Astrocyte of the cerebellum (primary cell): ENCODE measurements around the gene SRGAP3.

Source experiments
- DNase-seq: peaks from one replicate; pipeline ENCODE4 v3.0.0-alpha.2; 2011; ENCODE audit warnings: low read depth
- H3K4me3 ChIP-seq: 2 replicates; pipeline ENCODE4 v1.5.1; 2011; ENCODE audit warnings: mild to moderate bottlenecking, low read depth, low read length, moderate library complexity
- in situ Hi-C: cut with HindIII; loops from 2 replicates; pipeline ENCODE4 v1.10.0; 2017; ENCODE audit warnings: low sequenced_read_pairs
- TF ChIP-seq, protein P1 (sequence below): IDR thresholded peaks from 2 replicates; pipeline ENCODE4 v1.5.1; 2012; ENCODE audit warnings: low read length, low read depth, moderate library complexity, mild to moderate bottlenecking; ENCODE audit errors: missing control alignments

The SRGAP3 gene

DNA sequence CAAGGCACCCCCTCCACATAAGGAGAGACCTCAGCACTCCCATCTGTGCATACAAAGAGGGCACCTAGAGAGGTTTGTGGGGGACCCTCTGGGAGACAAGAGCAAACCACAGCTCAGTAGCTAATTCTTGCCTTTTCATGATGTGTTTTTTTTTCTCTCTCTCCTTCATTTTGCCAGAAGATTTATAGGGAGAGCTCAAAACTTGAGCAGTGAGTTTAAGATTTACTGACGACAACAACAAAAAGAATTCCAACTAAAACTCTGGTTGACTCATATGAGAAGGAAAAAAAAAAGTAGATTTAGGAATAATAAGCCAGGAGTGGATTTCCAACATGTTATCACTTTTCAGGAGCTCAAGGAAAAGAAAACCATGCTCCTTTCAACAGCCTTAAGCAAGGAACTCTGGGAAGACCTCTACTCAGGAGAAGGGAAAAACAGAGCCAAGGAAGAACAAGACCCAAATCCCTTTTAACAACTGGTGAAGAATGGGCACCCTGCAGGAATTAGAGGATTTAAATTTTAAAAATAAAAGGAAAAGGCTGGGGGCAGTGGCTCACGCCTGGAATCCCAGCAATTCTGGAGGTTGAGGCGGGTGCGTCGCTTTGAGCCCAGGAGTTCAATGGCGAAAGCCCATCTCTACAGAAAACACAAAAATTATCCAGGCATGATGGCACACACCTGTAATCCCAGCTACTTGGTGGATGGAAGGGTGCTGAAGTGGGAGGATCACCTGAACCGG is 228.0 kb downstream of the SRGAP3 start:
- in situ Hi-C loops, result no loop called here
- no peak for DNase-seq
- TF ChIP-seq, protein P1, sequence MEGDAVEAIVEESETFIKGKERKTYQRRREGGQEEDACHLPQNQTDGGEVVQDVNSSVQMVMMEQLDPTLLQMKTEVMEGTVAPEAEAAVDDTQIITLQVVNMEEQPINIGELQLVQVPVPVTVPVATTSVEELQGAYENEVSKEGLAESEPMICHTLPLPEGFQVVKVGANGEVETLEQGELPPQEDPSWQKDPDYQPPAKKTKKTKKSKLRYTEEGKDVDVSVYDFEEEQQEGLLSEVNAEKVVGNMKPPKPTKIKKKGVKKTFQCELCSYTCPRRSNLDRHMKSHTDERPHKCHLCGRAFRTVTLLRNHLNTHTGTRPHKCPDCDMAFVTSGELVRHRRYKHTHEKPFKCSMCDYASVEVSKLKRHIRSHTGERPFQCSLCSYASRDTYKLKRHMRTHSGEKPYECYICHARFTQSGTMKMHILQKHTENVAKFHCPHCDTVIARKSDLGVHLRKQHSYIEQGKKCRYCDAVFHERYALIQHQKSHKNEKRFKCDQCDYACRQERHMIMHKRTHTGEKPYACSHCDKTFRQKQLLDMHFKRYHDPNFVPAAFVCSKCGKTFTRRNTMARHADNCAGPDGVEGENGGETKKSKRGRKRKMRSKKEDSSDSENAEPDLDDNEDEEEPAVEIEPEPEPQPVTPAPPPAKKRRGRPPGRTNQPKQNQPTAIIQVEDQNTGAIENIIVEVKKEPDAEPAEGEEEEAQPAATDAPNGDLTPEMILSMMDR, result no peak
- H3K4me3 ChIP-seq, result no peak overlapping the region

DNA sequence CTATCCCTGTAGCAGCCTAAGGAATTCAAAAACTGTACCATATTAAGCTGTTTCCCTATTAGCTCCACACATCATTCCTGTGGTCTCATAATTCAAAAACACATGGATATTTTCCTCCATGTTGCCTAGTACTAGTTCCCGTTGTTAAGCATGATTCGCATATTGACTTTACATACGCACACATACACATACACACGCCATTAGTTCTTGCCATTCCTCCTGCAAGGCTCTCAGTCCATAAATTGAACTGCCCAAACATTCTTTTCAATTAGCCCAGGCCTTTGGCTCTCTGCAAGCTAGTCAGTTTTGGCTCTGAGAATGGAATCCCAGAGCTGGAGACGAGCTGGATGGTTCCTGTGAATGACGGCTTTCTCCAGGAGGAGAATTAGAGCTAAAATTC is 229.0 kb downstream of the SRGAP3 start:
- no peak overlapping the region for H3K4me3 ChIP-seq
- DNase-seq, result no peak
- in situ Hi-C loops, result no loop called here
- TF ChIP-seq, protein P1, result no peak

DNA sequence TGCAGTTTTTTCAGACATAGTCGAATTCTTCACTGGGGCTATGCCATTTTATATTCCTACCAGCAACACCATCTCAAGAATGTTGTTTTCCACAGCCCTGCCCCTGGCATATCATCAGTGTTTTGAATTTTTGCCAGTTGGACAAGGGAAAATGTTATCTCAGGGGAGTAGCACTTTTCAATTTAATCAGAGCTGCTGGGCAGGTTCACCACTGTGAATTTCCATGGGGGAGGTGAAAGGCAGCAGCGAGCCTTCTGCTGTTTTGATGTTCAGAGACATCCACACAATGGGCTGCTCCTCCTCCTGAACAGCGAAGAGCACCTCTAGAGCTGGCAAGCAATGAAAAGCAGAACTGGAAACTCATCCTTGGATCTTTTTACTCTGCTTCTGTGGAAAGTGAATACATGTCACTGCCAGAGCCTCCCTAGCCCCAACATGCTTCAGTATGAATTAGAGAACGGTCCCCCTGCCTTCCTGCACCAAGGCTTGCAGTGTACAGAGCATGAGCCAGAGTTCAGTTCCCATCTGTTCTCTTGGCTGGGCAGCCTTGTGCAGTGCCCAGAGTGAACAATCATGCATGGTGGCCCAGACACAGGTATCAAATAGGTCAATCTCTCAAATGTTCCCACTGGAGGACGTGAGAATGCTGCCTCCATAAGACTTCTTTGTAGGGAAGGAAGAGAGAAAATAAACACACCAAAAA is 230.0 kb downstream of the SRGAP3 start:
- H3K4me3 ChIP-seq, result no peak overlapping the region
- TF ChIP-seq, protein P1, result no peak
- no peak for DNase-seq
- in situ Hi-C loops, result no loop called here

DNA sequence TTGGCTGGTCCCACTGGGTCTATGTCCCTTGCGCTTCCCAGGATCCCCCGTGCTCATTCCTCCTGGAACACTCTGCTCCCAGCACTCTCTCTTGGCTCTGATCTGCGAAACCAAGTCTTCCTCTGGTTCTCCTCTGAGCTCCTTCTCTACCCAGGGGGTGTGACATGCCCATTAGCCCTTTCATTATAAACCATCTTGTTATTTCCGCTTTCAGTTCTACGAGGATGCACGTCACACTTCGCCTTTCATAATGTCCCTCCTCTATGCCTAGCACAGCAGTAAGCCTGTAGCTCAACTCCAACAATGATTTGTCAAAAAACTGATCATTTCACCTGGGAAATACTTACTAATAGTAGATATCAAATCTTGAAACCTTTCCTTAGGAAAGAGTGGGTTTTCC is 234.2 kb downstream of the SRGAP3 start:
- TF ChIP-seq, protein P1, result no peak
- DNase-seq, result no peak
- H3K4me3 ChIP-seq, result no peak overlapping the region
- in situ Hi-C loops, result no loop called here

DNA sequence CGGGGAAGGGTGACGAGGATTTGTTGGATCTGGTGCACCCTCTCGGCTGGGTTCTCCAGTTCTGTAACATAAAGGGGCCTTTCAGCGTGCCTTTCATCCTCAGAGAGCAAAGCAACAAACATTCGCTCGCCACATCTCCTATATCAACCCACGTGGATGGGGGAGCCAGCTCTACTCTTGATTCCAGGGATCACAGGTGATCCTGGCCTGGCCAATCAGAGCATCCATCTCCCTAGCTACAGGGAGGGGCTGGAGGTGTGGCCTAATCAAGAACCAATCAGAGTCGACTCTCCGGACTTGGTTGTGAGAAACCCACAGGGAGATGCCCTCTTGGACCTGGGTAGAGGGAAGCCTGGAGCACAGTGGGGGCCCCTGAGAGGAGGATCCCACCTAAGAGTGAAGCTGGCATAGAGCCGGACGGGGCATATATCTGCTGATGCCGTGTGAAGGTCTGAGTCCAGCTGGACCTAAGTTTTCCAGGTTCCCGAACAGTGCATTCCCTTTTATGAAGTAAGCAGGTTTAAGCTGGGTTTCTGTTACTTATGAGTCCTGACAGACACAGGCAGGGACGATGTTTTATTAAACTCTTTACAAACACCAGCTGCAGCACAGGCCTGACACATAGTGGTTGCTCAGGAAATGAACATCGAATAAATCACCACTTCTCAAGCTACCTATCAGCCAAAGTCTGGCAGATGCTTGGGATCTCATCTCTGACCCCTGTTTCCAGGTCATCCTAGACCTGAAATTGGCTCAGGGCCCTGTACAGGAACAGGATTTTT is 235.5 kb downstream of the SRGAP3 start:
- in situ Hi-C loops, result no loop called here
- TF ChIP-seq, protein P1, result no peak
- H3K4me3 ChIP-seq, result no peak overlapping the region
- no peak for DNase-seq

DNA sequence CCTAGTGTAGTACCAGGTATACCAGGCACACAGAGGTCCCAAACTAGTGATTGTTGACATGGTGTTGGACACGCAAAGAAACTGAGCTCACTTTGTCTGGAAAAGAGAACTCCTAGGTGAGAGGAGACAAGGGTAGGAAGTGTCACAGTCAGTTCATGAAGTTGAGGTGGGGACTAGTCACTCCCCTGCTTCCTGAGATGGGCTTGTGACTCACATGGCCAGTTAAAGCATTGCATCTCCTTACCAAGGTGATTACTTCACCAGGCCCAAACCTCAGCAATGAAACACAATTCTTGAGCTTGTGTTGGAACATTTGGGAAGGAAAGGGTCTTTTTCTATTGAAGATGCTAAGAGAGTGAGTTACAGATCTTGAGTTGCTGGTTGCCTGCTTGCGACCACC is 236.9 kb downstream of the SRGAP3 start:
- in situ Hi-C loops, result no loop called here
- no peak for DNase-seq
- TF ChIP-seq, protein P1, result no peak
- H3K4me3 ChIP-seq, result no peak overlapping the region
